Activated T-cell treated with anti-CD3 and anti-CD28 coated beads, Interleukin-2, amount 50 U/mL, for 4 hours (primary cell): Measurements from ENCODE around the gene SH3RF3. TPM values are rescaled to one million over a fixed set of nuclear protein-coding genes. Genes with fewer than 3 reads are reported as not detected.

Experiments used
- ATAC-seq, 2 donors: fragments of 200-7000 bp; cut with Tn5 transposase; one replicate each; pipeline ENCODE4 v1.10.0; 2021
- DNase-seq: peaks from one replicate; pipeline ENCODE4 v3.0.0-alpha.2; 2020
- H3K27me3 Mint-ChIP-seq: one replicate; pipeline ENCODE4 v1.8.0; 2021; ENCODE audit warnings: low read depth, mixed read lengths
- H3K36me3 Mint-ChIP-seq: one replicate; pipeline ENCODE4 v1.8.0; 2022; ENCODE audit warnings: mixed read lengths; ENCODE audit not compliant: insufficient read depth
- H3K4me1 Mint-ChIP-seq: one replicate; pipeline ENCODE4 v1.8.0; 2021; ENCODE audit warnings: low read depth, mixed read lengths
- H3K4me3 Mint-ChIP-seq: one replicate; pipeline ENCODE4 v1.8.0; 2021; ENCODE audit warnings: mild to moderate bottlenecking, moderate library complexity, mixed read lengths
- H3K9me3 Mint-ChIP-seq: one replicate; pipeline ENCODE4 v1.8.0; 2021; ENCODE audit warnings: mixed read lengths
- total RNA-seq, 3 donors: library from RNA; stranded (reverse); gene quantifications; one replicate each; pipeline ENCODE4 v1.2.1, GENCODE V29; 2021

SH3RF3 gene
- total RNA-seq, 3 donors from 2014 or later = 0.33 to 0.98 (median 0.89) TPM

- peaks cover 1% of the 10 kb centered on the region for H3K27me3 Mint-ChIP-seq
- no peak for DNase-seq
- ATAC-seq = no peak
- H3K36me3 Mint-ChIP-seq = no peaks in the 10 kb centered on the region
- no peak overlapping the region for H3K4me3 Mint-ChIP-seq
- H3K4me1 Mint-ChIP-seq = no peaks in the 10 kb centered on the region
- no peaks in the 10 kb centered on the region for H3K9me3 Mint-ChIP-seq
These were observed 357.9 kb downstream of the SH3RF3 start for GRCh38 chr2:109486711-109487535.

- ATAC-seq = no peak
- Mint-ChIP-seq H3K36me3 (no peaks in the 10 kb centered on the region), H3K9me3 (no peaks in the 10 kb centered on the region)
These were observed 358.5 kb downstream of the SH3RF3 start for GRCh38 chr2:109487536-109487869.

GRCh38 chr2:109487871-109488655, 359.1 kb downstream of the SH3RF3 start:
- Mint-ChIP-seq H3K4me1 (no peaks in the 10 kb centered on the region), H3K27me3 (peaks cover 1% of the 10 kb centered on the region), H3K9me3 (no peaks in the 10 kb centered on the region), H3K36me3 (no peaks in the 10 kb centered on the region), H3K4me3 (no peak overlapping the region)
- ATAC-seq (no peak), DNase-seq (no peak)

More at GRCh38 chr2:109487536-109487869, 358.5 kb downstream of the SH3RF3 start:
- Mint-ChIP-seq H3K4me1 (no peaks in the 10 kb centered on the region), H3K4me3 (no peak overlapping the region), H3K27me3 (peaks cover 1% of the 10 kb centered on the region)
- DNase-seq = no peak

- no peak for DNase-seq
- H3K4me1 Mint-ChIP-seq = no peaks in the 10 kb centered on the region
- H3K36me3 Mint-ChIP-seq = no peaks in the 10 kb centered on the region
- no peaks in the 10 kb centered on the region for H3K9me3 Mint-ChIP-seq
- no peak for ATAC-seq
- H3K4me3 Mint-ChIP-seq = no peak overlapping the region
- H3K27me3 Mint-ChIP-seq = peaks cover under 1% of the 10 kb centered on the region
These were observed 360.3 kb downstream of the SH3RF3 start for GRCh38 chr2:109489296-109489695.

GRCh38 chr2:109493176-109493935, 364.4 kb downstream of the SH3RF3 start:
- no peak for DNase-seq
- Mint-ChIP-seq H3K9me3 (no peaks in the 10 kb centered on the region), H3K36me3 (peaks cover 2% of the 10 kb centered on the region), H3K27me3 (no peaks in the 10 kb centered on the region), H3K4me1 (no peaks in the 10 kb centered on the region), H3K4me3 (no peak overlapping the region)
- no peak for ATAC-seq

GRCh38 chr2:109494351-109494750, 365.3 kb downstream of the SH3RF3 start:
- H3K9me3 Mint-ChIP-seq = no peaks in the 10 kb centered on the region
- no peaks in the 10 kb centered on the region for H3K4me1 Mint-ChIP-seq
- DNase-seq = no peak
- no peak overlapping the region for H3K4me3 Mint-ChIP-seq
- no peak for ATAC-seq
- peaks cover 2% of the 10 kb centered on the region for H3K36me3 Mint-ChIP-seq
- no peaks in the 10 kb centered on the region for H3K27me3 Mint-ChIP-seq

GRCh38 chr2:109497463-109497862, 368.5 kb downstream of the SH3RF3 start:
- DNase-seq (no peak), ATAC-seq (no peak)
- no peaks in the 10 kb centered on the region for H3K9me3 Mint-ChIP-seq
- peaks cover 2% of the 10 kb centered on the region for H3K36me3 Mint-ChIP-seq
- H3K27me3 Mint-ChIP-seq = no peaks in the 10 kb centered on the region
- H3K4me1 Mint-ChIP-seq = no peaks in the 10 kb centered on the region
- no peak overlapping the region for H3K4me3 Mint-ChIP-seq

- Mint-ChIP-seq H3K27me3 (no peaks in the 10 kb centered on the region), H3K4me3 (no peak overlapping the region), H3K9me3 (no peaks in the 10 kb centered on the region), H3K36me3 (peaks cover 2% of the 10 kb centered on the region), H3K4me1 (no peaks in the 10 kb centered on the region)
- no peak for ATAC-seq
- DNase-seq = no peak
These were observed 369.2 kb downstream of the SH3RF3 start for GRCh38 chr2:109497911-109498870.

GRCh38 chr2:109498906-109499305, 369.9 kb downstream of the SH3RF3 start:
- no peaks in the 10 kb centered on the region for H3K4me1 Mint-ChIP-seq
- DNase-seq = no peak
- no peak overlapping the region for H3K4me3 Mint-ChIP-seq
- no peaks in the 10 kb centered on the region for H3K9me3 Mint-ChIP-seq
- H3K27me3 Mint-ChIP-seq = no peaks in the 10 kb centered on the region
- peaks cover 2% of the 10 kb centered on the region for H3K36me3 Mint-ChIP-seq
- no peak for ATAC-seq

- H3K9me3 Mint-ChIP-seq = no peaks in the 10 kb centered on the region
These were observed 370.6 kb downstream of the SH3RF3 start for GRCh38 chr2:109499566-109499965.

GRCh38 chr2:109500910-109501309, 371.9 kb downstream of the SH3RF3 start:
- Mint-ChIP-seq H3K9me3 (no peaks in the 10 kb centered on the region), H3K4me1 (no peaks in the 10 kb centered on the region), H3K4me3 (no peak overlapping the region), H3K36me3 (peaks cover 2% of the 10 kb centered on the region), H3K27me3 (no peaks in the 10 kb centered on the region)
- DNase-seq = no peak
- ATAC-seq = no peak

More at GRCh38 chr2:109499566-109499965, 370.6 kb downstream of the SH3RF3 start:
- no peak overlapping the region for H3K4me3 Mint-ChIP-seq
- ATAC-seq (no peak), DNase-seq (no peak)
- H3K27me3 Mint-ChIP-seq = no peaks in the 10 kb centered on the region
- H3K4me1 Mint-ChIP-seq = no peaks in the 10 kb centered on the region
- peaks cover 2% of the 10 kb centered on the region for H3K36me3 Mint-ChIP-seq

- Mint-ChIP-seq H3K36me3 (no peaks in the 10 kb centered on the region), H3K9me3 (no peaks in the 10 kb centered on the region), H3K4me3 (no peak overlapping the region), H3K27me3 (no peaks in the 10 kb centered on the region), H3K4me1 (no peaks in the 10 kb centered on the region)
- ATAC-seq (no peak), DNase-seq (no peak)
These were observed 372.5 kb downstream of the SH3RF3 start for GRCh38 chr2:109501461-109501860.

- Mint-ChIP-seq H3K27me3 (no peaks in the 10 kb centered on the region), H3K4me1 (no peaks in the 10 kb centered on the region), H3K36me3 (no peaks in the 10 kb centered on the region), H3K9me3 (no peaks in the 10 kb centered on the region), H3K4me3 (no peak overlapping the region)
- DNase-seq = no peak
- ATAC-seq = no peak
These were observed 374.2 kb downstream of the SH3RF3 start for GRCh38 chr2:109503191-109503590.
